HG03196 (cell line): ENCODE measurements around the gene MYBPC1.
"Not testable (repeated sequence)": the region's sequence is repeated elsewhere in the genome, so short reads cannot be mapped to it uniquely, and the experiment has no call there.

Experiments used
- ATAC-seq: cut with Tn5 transposase; IDR thresholded peaks from one replicate; pipeline ENCODE4 v1.9.1; 2021; ENCODE audit not compliant: unreplicated experiment

The MYBPC1 gene

DNA sequence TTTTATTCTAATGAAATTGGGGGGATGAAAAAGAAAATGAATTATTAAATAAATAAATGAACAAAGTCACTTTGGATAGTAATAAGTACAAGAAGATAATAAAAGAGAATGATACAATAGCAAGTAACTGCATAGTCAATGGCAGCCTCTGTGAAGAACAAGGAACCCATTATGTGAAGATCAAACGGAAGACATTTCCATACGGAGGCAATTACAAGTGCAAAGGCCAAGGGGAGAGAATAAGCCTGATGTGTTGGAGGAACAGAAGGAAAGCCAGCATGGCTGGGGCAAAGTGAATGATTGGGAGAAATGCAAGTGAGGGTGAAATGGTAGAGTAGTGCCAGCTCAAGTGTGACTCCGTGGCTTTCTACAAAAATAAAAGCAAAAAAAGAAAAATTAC is 58.7 kb downstream of the MYBPC1 start:
- no peak for ATAC-seq

DNA sequence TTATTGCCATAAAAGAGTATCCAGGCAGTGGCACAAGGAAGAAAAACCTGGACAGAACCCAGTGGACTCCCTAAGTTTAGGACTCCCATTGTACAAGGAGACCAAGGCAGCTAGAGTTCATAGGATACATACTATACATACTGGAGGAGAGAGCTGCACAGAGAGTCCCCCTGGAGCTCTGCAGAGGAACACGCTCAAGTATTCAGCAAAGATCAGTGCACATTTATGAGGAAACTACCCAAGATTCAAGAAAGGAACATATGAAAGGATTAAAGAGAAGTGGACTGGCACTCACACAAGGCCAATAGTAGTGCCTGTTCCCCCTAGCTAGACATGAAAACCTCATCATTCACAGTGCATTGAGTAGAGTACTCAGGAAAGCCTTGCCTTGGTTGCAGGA is 59.7 kb downstream of the MYBPC1 start:
- no peak for ATAC-seq

DNA sequence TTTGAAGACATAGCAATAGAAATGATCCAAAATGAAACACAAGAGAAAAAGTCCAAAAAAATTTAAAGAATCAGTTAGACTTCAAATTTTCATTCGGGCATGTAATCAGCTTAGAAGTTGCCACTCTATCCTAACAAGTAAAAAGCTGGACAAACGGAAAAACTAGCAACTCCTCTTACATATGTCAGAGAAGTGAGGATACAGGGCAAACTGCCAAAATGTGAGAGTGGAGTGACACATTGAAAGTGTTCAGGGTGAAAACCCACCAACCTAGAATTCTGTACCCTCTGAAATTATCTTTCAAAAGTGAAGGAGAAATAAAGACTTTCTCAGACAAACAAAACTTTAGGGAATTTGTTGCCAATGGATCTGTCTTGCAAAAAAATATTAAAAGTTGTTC is 60.6 kb downstream of the MYBPC1 start:
- no peak for ATAC-seq

DNA sequence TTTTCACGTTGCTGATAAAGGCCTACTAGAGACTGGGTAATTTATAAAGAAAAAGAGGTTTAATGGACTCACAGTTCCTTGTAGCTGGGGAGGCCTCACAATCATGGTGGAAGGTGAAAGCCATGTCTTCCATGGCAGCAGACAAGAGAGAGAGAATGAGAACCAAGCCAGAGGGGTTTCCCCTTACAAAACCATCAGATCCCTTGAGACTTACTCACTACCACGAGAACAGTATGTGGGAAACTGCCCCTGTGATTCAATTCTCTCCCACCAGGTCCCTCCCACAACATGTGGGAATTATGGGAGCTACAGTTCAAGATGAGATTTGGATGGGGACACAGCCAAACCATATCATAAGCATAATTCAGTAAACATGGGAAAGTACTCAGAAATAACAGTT is 65.9 kb downstream of the MYBPC1 start:
- not testable (repeated sequence) for ATAC-seq

DNA sequence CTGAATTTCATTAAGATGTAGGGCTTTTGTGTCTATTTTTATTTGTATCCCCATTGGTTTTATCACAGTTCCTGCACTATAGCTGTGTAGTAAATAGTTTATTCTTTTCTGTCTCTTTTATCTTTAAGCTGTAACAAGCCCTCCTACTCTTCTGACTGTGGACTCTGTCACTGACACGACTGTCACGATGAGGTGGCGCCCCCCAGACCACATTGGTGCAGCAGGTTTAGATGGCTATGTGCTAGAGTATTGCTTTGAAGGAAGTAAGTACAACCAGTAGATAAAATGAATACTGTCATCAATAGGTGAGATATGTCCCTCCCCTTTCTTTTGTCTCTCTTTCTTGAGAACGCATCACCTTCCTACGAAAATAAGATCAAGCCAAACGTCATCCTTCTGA is 68.5 kb downstream of the MYBPC1 start:
- ATAC-seq = no peak

DNA sequence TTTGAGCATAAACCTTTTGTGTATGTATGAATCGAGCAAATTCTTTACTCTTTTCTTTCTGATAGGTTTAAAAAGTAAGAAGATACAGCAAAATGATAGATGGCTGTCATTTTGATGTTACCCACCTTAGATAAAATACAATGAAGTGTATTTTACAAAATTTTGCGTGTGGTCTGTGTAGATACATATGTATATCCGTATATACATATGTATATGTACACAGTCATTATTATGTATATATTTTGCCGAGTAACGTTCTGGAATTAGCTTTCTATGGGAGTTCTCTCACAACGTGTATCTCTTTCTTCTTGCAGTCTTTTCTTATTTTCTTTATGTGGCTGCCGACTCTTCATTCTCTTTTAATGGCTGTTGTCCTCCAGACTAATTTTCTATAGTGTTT is 70.2 kb downstream of the MYBPC1 start:
- ATAC-seq = no peak

DNA sequence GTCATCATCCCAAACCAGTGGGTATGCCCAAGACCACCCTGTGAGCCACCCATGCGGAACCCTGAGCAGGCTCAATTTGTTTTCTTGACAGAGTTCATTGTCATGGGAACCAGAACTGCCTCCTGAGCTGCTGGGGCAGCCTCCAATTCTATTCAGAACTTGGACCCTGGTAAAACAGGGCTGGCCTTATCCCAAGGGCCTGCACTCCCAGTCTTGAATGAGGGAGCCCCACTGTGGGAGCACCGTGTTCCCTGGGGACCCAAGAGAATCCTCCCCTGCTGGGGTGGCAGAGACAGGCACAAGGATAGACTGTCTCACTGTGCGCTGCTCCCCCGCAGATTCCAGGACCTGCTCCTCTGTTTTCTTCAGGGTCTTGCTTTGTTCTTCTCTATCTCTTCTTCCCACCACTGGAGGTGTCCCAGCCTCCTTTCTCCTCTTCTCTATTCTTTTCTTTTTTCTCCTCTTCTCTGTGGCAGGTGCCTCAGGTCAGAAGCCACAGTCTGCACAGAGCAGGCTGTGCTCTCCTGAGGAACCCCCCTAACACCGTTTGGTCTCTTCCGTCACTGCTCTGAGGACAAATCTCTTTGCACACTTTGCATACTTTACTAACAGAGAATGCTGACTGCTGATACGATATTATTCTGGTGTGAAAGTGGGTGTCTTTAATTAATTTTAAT is 71.4 kb downstream of the MYBPC1 start:
- no peak for ATAC-seq

DNA sequence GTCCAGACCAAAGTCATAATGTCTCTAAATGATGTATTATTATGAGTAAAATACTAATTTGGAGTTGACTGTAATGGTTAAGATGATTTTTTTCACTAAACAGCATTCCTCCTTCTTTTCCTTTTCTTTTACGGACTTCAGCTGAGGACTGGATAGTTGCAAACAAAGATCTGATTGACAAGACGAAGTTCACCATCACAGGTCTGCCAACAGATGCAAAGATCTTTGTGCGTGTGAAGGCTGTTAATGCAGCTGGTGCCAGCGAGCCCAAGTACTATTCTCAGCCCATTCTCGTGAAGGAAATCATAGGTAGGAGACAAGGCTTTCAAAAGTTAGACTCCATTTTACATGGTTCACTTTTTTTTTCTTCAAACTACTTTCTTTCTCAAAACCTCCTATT is 72.8 kb downstream of the MYBPC1 start:
- no peak for ATAC-seq

DNA sequence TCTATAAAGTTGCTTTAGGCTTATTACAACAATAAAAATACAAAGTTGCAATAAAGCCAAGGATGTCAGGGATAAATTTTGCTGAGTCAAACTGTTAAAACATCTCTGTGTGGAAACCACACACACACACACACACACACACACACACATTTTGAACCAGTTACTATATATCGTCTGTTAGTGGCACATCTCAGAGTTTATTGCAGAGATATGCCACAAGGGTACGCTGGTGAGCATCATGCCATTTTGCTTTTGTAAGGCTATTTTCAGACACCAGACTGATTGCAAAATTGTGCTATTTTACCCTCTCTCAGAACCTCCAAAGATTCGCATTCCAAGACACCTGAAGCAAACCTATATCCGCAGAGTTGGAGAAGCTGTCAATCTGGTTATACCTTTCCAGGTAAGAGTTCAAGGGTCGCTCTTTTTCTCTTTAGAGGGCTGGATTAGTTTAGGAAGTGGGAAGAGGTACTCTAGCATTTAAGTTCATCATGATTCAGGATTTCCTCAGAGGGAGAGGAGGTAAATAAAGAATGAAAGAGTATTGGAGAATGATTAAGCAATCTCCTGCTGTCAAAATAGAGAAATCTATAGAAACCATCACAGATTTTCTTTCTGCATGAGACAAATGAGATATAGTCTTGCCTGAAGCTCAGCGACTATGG is 75.4 kb downstream of the MYBPC1 start:
- no peak for ATAC-seq

DNA sequence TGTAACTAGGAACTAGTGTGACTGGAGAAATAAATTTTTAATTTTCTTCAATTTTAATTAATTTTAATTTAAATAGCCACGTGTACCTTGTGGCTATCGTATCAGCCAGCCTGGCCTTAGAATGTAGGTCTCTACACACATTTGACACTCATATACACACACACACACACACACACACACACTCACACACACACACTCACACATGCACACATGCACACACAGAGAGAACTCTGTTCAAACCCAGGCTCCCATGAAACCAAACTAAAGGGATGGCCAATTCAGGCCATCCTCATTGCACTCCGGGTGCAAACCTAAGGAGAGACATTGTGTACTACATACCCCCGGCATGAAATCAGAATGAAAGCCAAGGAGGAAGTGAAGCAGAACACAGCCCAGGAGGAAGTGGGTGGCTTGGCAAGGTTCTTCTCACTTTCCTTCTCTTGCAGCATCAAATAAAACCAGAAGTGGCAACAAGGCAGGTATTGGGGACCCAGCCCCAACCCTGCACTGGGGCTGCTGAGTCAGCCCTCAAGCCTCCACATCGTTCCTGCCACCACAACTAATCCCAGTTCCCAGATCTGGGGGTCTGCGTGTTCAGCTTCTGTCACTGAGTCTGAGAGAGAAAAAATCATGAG is 76.5 kb downstream of the MYBPC1 start:
- ATAC-seq = peak; percentile 90

DNA sequence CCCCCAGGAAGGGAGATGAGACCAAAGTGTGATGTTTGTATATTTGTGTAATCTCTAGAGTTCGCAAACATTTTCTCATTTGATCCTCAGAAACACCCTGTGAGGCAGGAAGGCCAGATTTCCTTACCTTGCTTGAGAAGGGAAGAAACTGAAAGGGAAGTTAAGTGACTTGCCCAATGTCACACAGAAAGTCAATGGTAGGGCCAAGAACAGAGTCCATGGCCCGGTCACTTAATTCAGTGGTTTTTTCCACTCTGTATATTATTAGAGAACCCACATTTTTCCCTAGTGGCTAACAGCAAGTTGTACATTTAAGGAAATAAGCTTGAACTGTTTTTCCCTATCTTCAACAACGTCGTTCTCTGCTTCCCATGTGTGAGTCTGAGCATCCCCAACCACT is 77.1 kb downstream of the MYBPC1 start:
- peak; percentile 9 for ATAC-seq

DNA sequence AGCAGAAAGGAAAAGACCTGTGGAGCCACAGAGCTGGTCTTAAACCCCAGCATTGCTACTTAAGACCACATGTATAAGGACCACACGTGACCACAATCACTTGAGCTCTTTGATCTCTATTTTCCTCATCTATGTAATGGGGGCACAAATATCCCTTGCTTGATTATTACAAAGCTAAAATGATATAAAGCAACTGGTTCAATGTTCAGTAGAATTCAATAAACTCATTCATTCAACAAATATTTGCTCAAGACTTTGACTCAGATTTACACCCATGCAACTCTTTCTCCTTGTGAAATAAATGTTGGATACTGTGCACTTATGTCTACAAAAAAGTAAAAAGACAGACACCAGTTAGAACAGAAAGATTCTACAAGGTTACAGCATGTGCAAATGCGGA is 80.8 kb downstream of the MYBPC1 start:
- ATAC-seq = no peak

DNA sequence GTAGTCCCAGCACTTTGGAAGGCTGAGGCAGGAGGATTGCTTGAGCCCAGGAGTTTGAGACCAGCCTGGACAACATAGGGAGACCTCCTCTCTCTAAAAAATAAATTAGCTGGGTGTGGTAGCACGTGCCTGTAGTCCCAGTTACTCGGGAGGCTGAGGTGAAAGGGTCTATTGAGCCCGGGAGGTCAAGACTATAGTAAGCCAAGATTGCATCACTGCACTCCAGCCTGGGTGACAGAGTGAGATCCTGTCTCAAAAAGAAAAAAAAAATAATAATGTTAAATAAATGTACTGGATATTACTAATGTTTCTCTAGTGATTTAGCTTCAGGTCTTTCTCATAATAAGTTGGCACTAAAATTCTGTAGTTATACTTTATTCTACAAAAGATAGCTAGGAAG is 81.7 kb downstream of the MYBPC1 start:
- not testable (repeated sequence) for ATAC-seq

DNA sequence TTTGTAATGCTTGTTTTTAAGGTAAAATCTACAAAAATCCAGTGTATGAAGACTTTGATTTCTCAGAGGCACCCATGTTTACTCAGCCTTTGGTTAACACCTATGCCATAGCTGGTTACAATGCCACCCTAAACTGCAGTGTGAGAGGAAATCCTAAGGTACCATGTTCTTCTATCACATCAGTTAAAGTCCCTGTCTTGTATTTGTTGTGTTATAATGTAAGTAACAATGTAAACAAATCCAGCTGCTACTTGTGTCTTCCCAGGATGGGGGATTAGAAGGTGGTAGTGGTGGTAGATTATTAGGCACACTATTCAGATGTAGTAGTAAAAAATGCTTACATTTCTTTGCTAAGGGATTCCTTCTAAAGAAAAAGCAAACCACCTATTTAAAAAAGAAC is 83.3 kb downstream of the MYBPC1 start:
- ATAC-seq = no peak

DNA sequence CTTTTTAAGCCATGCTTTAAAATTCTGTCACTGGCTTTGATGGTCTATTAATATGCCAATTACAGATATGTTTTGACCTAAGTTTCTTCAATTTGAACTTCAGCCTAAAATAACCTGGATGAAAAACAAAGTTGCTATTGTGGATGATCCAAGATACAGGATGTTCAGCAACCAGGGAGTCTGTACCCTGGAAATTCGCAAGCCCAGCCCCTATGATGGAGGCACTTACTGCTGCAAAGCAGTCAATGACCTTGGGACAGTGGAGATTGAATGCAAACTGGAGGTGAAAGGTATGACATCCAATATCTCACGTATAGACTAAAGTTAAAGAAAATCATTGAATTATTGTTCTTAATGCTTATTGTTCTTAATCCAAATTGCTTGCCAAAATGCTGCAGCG is 85.5 kb downstream of the MYBPC1 start:
- no peak for ATAC-seq

DNA sequence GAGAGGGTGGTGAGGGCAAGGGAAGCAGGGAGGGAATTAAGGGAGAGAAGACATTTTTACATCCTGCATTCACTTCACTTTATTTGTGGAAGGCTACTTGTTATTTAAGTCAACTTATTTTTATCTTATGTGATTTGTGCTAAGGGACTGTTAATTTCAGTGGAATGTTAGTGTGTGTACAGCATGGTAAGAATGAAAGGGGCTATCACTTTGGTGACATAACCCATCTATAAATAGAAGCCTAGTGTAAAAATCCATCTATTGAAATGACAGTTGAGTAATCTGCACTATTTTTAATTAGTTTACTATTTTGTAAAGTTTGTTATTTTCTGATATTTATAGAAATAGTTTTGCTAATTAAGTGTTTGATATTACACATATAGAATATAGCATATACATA is 85.9 kb downstream of the MYBPC1 start:
- ATAC-seq = no peak

DNA sequence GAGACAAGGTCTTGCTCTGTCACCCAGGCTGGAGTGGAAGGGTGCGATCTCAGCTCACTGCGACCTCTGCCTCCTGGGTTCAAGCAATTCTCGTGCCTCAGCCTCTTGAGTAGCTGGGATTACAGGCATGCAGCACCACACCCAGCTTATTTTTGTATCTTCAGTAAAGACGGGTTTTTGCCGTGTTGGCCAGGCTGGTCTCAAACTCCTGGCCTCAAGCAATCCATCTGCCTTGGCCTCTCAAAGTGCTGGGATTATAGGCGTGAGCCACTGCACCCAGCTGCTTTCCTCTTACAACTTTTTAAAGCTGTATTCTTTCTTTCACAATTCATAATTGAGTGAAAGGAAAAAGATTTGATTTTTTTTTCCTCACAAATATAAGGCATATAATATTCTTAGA is 86.9 kb downstream of the MYBPC1 start:
- not testable (repeated sequence) for ATAC-seq

DNA sequence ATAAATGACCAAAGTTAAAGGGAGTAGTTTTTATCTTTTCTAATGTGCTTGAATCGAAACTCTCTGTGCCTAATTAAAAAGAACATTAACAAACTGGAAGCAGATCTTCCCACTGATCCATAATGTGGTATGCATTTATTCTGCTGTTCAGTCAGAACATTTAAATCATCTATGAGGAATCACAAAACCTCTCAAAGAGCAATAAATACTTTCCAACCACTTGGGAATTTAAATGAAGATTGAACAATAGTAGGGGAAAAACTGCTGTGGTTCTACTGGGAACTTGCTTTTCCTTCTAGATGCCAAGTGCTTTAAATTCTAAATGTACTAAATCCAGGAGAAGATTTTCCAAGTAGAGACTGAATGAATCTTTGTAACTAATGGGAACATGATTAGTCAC is 90.3 kb downstream of the MYBPC1 start:
- no peak for ATAC-seq

DNA sequence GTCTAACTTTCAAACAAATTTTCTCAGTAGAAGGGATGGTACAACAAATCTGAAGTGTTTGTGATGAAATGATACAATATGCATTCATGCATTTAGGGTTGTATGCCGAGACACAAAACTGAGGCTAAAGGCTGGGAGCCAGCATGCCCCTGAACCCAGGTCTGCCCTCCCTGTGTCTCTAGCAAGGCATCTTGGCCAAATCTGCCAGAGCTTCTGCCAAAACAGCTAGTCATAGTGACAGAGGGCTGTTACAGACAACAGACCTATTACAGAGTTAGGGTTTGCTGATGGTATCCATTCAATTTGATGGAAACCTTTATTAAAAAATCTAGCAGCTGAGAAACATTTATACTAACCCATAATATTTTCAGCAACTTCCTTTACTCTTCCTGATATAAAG is 91.4 kb downstream of the MYBPC1 start:
- no peak for ATAC-seq

DNA sequence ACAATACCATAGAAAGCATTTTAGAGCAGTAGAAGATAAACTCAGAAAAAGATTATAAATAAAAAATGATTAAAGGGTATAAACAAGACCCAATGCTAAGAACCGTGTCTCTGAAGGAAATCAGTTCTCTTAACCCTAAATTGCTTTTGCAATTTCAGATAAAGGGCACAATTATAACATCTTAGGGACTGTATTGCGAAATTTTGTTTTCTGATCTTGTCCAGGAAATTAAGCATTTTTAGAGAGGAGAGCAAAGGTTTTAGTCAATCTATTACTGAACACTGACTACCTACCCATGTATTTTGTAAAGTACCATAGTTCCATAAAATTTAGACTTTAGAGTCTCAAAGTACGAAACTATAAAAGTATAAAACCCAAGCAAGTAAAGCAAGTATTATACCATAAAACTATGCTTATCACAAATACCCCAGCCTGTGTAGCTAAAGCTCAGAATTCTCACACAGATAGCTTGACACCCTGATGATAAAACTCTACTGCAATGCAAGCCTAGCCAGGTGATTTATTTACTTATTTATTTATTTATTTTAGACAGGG is 95.8 kb downstream of the MYBPC1 start:
- no peak for ATAC-seq

DNA sequence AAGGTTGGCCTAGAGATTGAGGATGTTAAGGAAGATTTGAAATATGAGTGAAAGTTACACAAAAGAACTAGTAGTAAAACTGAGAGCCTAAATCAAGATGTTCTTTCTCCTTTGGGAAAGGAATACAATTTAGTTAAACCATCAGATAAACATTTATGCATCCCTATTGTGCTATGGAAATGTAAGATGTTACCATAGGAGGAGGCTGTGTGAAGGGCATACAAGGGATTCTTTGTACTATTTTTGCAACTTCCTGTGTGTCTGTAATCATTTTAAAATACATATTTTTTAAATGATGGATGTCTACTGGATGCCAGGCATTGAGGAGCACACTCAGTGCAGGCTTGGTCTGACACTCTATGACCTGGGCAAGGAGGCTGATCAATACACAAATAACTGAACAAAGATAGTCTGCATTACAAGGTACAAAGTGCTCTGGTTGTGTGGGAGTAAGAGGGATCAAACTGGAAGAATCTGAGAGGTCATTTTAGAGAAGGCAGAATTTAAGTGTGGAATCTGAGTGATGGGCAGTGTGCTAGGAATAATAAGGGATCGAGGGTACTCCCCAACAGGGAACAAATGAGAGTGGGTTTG is 96.8 kb downstream of the MYBPC1 start:
- ATAC-seq = no peak

DNA sequence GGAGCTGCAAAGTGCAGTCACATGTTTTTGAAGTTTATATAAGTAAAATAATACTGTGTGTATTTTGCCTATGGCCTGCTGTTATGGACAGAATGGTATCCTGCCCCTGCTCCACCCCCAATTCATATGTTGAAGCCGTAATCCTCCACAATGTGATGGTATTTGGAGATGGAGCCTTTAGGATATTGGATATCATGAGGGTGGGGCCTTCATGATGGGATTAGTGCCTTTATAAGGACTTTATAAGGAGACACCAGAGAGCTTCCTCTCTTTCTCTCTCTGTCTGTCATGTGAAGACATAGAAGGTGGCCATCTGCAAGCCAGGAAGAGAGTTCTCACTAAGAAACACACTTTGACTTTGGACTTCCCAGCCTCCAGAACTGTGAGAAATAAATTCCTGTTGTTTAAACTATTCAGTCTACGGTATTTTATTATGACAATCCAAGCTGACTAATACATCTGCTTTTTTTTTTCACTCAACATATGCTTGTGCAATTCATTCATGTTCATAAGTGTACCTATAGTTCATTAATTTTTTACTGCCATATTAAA is 99.6 kb downstream of the MYBPC1 start:
- ATAC-seq = no peak
